Posterior vena cava (tissue), 2 donors: ENCODE measurements around the gene HMGXB4. TPM values are rescaled to one million over a fixed set of nuclear protein-coding genes. Genes with fewer than 3 reads are reported as not detected.

Experiments used
- DNase-seq: peaks from one replicate; pipeline ENCODE4 v3.0.0-alpha.2; 2020; ENCODE audit warnings: low spot score
- intact Hi-C, 2 donors: fragments of 100-400 bp; cut with DNase I; formaldehyde crosslinking; loops; one replicate each; pipeline versions ENCODE4 v1.14.1 to v1.14.2; 2022 to 2023
- total RNA-seq, 2 donors: library from RNA; stranded (reverse); fragmentation: NEBNext Ultra II Directional; extraction: Animal tissue kit (Norgen Biotek cat#: 25700); gene quantifications; one replicate each; pipeline ENCODE4 v1.2.1, GENCODE V29; 2021
- donor health status: DM: yes; HTN: yes; CAD: no.
- donor health status: DM: yes; HTN: yes; CAD: no.

The HMGXB4 gene
- total RNA-seq, 2 donors from 2014 or later = 15.1 to 16.1 TPM

DNA sequence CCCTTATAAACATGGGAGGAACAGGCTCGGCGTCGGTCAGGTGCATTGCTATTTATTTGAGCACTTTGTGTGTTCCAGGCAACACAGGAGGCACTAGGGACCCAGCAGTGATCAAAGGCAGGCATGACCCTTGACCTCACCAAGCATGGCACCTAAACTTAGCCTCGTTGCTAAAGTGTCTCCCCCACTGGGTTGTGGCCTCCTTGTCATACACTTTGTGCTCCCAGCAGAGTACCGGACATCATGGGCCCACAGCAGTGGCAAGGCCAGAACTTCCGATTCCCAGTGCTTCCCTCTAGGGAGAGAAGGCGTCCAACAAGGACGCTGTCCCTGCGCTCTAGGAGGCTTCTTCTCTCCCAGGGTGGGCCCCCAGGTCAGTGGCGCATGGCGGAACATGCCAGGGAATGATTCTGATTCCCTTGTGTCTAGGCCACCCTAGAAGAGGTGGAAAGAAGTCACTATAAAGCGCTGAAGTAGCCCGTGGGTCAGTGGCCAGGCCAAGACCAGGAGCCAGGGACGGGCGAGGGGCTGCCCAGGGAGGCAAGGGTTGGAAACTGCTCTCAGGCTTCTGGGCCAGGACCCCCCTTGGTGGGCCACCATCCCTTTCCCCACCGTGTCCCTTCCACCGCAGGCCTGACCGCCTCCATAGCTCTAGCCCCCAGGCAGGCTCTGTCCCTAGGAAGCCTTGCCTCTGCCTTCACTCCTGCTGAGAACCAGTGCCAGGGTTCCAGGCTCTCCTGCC is 62.1 kb downstream of the HMGXB4 start:
- intact Hi-C loops = no loop called here

DNA sequence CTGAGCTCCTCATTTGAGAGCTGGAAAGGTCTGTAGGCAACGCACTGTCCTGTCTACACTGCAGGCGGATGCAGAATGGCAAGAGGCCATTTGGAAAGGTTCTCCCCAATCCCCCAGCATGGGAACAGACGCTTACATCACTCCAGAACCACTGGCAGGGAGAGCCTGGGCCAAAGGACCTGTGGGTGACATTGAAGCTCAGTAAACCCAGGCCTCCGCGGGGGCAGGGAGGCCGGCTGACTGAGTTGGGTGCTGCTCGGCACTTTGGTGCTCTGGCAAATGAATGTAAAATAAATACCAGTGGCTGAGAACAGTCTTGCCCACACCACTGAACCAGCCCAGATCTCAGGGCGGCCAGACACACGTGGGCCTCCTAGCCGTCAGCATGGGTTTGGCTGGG is 64.8 kb downstream of the HMGXB4 start:
- intact Hi-C loops = no loop called here
- no peak for DNase-seq

More for the DNA sequence above, 62.1 kb downstream of the HMGXB4 start:
- peak; percentile 60 for DNase-seq

DNA sequence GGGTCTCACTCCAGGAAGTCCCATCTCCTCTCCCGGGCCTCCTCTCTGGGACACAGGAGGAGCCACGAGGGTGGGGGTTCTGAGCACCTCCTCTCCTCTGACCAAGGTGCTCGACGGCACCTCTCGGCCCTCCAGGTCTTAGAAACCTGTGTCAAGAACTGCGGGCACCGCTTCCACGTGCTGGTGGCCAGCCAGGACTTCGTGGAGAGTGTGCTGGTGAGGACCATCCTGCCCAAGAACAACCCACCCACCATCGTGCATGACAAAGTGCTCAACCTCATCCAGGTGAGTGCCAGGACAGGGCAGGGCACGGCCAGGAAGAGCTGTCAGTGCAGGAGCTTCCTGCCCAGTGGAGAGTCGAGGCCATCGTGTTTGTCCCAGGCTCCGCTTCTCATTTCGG is 65.6 kb downstream of the HMGXB4 start:
- DNase-seq = no peak
- intact Hi-C loops = no loop called here

DNA sequence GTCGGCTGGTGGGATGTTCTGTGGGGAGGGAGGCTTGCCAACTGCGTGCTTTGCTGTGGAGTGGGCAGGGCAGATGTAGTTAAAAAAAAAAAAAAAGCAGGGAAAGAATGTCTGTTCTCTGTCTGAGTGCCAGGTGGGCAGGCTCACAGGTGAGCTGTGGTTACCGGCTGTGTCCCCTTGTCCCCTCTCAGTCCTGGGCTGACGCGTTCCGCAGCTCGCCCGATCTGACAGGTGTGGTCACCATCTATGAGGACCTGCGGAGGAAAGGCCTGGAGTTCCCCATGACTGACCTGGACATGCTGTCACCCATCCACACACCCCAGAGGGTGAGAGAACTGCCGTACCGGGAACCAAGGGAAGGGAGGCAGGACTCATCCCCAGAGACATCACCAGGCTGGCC is 66.0 kb downstream of the HMGXB4 start:
- intact Hi-C loops = no loop called here
- no peak for DNase-seq

DNA sequence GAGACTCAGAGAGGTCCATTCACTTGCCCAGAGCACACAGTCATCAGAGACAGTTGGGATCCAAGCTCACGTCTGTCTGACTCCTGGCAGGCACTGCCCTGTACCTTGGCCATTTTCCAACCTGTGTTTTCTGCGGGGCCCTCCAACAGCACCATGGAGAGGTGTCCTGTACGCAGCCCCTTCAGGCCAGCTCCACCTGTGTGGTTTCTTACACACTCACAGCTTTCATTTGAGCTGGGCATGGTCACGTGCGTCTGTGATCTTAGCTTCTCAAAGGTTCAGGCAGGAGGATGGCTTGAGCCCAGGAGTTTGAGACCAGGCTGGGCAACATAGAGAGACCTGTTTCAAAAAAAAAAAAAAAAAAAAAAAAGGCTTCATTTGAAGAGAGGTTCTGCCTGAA is 66.8 kb downstream of the HMGXB4 start:
- intact Hi-C loops = no loop called here
- DNase-seq = no peak

GRCh38 chr22:35324762-35325161 is 67.5 kb downstream of the HMGXB4 start:
- DNase-seq = no peak
- intact Hi-C loops = no loop called here

DNA sequence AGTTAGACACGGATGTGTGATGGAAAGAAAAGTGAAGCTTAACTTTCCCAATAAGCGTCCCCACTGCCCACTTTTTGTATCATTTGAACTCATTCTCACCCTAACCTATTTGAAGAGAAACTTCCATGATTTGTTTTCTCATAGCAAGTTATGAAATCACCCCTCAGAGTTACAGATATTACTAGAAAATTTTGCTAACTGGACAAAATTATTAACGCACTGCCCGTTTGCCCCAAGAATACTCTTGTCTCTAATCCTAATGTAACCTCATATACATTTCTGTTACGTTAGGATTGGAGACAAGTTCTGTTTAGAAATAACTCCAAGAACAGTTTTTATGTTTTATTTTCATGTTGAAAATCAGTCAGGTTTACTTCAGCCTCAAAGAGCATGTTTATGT is 67.9 kb downstream of the HMGXB4 start:
- intact Hi-C loops = no loop called here
- DNase-seq = no peak

DNA sequence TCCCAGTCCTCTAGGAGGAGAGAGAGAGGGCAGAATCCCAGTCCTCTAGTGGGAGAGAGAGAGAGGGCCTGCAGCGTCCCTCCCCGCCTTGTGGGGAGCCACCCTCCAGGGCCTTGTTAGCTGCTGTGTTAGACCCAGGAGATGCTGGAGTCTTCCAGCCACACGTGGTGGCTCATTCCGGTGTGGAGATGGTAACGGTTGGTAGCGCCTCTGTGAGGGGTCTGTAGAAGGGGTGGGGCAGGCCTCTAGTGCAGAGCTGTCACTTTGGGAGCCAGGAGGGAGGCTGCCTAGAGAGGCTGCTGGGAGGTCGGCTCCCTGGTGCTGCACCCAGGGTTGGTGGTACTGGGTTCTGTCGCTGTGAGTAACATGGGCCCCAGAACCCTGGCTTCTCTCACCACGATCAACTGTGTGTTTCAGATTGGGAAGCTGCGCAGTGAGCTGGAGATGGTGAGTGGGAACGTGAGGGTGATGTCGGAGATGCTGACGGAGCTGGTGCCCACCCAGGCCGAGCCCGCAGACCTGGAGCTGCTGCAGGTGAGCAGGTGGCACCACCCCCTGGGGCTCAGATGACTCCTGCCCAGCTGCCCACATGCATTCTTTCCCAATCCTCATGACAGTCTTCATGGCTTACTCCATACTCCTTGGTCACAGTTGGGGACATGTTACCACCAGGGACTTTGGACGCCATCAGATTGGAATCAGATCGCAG is 69.7 kb downstream of the HMGXB4 start:
- intact Hi-C loops = no loop called here

DNA sequence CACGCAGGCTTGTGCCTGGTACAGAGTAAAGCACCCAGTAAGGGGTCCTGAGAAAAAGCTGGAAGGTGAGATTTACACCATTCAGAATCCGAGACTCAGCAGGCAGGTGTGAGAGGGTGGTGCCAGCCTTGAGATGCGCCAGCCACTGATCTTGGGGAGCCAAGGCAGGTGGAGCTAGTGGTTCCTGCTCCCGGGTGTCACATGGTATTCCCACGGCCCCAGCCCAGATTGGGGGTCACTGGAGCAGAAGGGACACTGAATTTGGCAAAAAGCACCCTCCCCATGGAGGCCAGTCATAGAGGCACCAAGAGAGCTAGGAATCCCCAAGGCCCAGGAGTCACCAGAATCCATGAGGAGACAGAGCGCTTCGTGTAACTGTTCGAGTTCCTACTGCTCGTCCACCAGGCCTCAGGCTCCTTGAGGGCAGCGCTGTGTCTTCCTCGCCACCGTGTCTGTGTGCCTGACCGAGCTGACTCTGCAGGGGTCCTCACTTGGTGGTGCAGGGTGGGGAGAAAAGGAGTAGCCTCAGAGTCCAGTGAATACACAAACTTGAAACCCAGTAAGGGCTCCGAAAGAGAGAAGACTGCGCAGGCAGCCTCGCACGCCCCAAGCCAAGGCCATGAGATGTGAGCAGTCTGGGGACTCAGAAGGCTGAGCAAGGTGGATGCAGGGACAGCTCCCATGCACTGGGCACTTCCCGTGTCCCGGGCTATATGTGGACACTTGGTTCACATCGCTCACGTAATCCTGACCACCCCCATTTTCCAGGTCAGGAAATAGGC is 70.6 kb downstream of the HMGXB4 start:
- DNase-seq = no peak
- intact Hi-C loops = no loop called here

More for the DNA sequence above, 69.7 kb downstream of the HMGXB4 start:
- no peak for DNase-seq

GRCh38 chr22:35328472-35328885 is 71.2 kb downstream of the HMGXB4 start:
- no peak for DNase-seq
- intact Hi-C loops = no loop called here

DNA sequence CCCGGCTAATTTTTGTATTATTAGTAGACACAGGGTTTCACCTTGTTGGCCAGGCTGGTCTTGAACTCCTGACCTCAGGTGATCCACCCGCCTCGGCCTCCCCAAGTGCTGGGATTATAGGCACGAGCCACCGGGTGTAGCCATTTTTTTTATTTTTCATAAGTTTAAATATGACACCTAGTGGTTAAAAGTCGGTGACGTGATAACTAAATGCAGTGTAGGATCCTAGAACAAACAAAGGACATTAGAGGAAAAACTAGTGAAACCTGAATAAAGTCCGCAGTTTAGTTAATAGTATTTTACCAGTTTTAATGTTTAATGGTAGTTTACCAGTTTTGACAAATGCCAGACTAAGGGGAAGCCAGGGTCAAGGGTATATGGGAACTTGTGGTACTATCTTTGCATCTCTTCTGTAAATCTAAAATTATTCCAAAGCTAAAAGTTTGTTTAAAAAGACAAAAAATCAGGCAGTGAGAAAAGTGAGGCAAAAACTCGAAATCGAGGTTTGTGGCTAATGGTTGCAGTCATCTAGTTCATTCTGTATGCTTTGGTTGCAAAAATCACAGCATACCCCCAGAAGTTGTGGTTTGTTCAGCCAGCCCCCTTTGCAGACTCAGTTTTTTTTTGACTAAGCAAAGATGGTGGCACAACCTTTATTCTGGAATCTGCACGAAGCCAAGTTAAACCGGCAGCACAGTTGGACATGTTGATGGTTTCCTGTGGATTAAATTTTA is 72.0 kb downstream of the HMGXB4 start:
- no peak for DNase-seq
- intact Hi-C loops = no loop called here

GRCh38 chr22:35330258-35330861 is 73.1 kb downstream of the HMGXB4 start:
- DNase-seq = peak; percentile 95
- intact Hi-C loops = no loop called here

- intact Hi-C loops = no loop called here
- no peak for DNase-seq
Observed at GRCh38 chr22:35332278-35332677, 75.0 kb downstream of the HMGXB4 start.

GRCh38 chr22:35333220-35333619 is 75.9 kb downstream of the HMGXB4 start:
- no peak for DNase-seq
- intact Hi-C loops = no loop called here

- intact Hi-C loops = no loop called here
- no peak for DNase-seq
Observed at GRCh38 chr22:35334004-35334403, 76.7 kb downstream of the HMGXB4 start.

GRCh38 chr22:35335468-35335867 is 78.2 kb downstream of the HMGXB4 start:
- DNase-seq = no peak
- intact Hi-C loops = no loop called here

DNA sequence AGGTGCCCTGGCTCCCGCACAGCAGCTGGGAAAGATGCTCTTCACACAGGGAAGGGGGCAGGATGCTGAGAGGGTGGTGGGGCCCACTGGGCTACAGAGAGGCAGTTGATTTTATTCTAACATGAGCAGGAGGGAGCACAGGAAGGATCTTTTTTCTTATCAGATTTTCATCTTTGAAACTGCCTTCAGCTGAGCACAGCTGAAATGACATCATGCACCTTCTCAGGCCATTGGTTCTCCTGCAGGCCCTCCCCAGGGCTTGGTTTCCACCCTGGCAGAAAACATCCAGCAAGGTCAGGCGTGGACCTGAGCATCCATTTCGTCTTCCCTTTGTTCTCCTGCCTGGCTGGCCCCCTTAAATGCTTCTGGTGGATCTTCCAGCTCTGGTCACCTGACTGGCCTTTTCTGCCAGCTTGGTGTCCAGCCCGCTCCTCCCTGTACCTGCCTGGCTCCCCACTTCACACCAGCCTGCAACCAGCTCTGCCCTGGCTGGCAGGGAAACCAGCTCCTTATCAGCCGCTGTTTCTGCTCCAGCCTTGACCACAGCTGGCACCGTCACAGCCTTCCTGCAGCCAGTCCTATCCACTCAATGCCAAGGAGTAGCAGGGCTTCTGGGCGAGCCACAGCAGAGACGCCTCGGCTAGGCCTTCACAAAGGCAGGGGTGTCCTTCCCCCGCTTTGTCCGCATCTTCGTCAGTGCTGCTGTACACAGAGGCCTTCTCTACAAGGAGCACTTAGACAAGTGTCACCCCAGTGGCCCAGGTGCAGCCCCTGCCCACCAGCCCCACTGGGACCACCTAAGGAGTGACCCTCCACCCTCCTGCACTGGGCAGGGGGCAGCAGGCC is 78.9 kb downstream of the HMGXB4 start:
- intact Hi-C loops = no loop called here
- DNase-seq = no peak

DNA sequence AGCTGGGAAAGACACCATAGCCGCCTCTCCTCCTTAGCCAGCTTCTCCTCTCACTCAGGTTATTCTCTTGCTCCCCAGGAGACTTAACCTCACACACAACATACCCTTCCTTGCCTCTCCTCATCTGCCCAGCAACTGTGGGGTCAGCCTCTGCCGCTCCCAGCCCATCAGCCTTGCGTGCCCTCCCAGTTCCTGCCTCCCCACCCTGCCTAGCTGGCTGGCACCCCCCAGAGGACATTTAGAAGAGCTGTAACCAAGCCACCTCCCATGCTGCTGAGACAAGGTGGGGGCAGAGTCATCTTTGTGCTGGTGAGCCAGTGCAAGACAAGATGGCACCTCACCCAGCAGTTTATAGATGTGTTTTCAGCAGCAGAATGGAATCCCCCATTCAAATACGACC is 80.6 kb downstream of the HMGXB4 start:
- DNase-seq = no peak
- intact Hi-C loops = no loop called here
